Small intestine (tissue), 7 donors: ENCODE results near the gene ZW10. TPM values are rescaled to one million over a fixed set of nuclear protein-coding genes. Genes with fewer than 3 reads are reported as not detected.
"Not testable (repeated sequence)": the region's sequence is repeated elsewhere in the genome, so short reads cannot be mapped to it uniquely, and the experiment has no call there.

ENCODE experiments used
- DNase-seq, 2 donors: peaks; one replicate each; pipeline versions ENCODE4 v3.0.0 to v3.0.0-alpha.2; 2013
- FAIRE-seq: peaks from 2 replicates; lab custom pipeline; 2012; peaks lifted over from hg19 to GRCh38; lab: Jason Lieb, UNC
- H3K27ac ChIP-seq, 3 donors: one replicate each; pipeline ENCODE4 v1.5.1; 2013; ENCODE audit warnings: low read length in 2 of 3, mild to moderate bottlenecking in 2 of 3, control low read depth in 1 of 3, inconsistent platforms in 1 of 3, low read depth in 1 of 3, moderate library complexity in 1 of 3
- H3K27me3 ChIP-seq, 3 donors: one replicate each; pipeline ENCODE4 v1.6.1; 2013; ENCODE audit warnings: low read length in 3 of 3, inconsistent platforms in 1 of 3; ENCODE audit not compliant: control insufficient read depth in 3 of 3, insufficient read depth in 3 of 3
- H3K36me3 ChIP-seq, 3 donors: one replicate each; pipeline ENCODE4 v1.6.1; 2013; ENCODE audit warnings: low read length in 3 of 3, inconsistent platforms in 1 of 3, low read depth in 1 of 3, mild to moderate bottlenecking in 1 of 3, moderate library complexity in 1 of 3; ENCODE audit not compliant: control insufficient read depth in 3 of 3, insufficient read depth in 2 of 3
- H3K4me1 ChIP-seq, 3 donors: one replicate each; pipeline ENCODE4 v1.6.1; 2013; ENCODE audit warnings: low read length in 2 of 3, inconsistent platforms in 1 of 3, low read depth in 1 of 3, mild to moderate bottlenecking in 1 of 3, moderate library complexity in 1 of 3; ENCODE audit not compliant: control insufficient read depth in 3 of 3, insufficient read depth in 2 of 3
- H3K4me3 ChIP-seq, 3 donors: one replicate each; pipeline ENCODE4 v1.5.1; 2013; ENCODE audit warnings: low read length in 3 of 3, control low read depth in 1 of 3, inconsistent platforms in 1 of 3, low read depth in 1 of 3, mild to moderate bottlenecking in 1 of 3, moderate library complexity in 1 of 3
- H3K9me3 ChIP-seq, 2 donors: one replicate each; pipeline ENCODE4 v1.6.1; 2013; ENCODE audit warnings: low read depth in 1 of 2, low read length in 1 of 2; ENCODE audit not compliant: control insufficient read depth in 2 of 2, insufficient read depth in 1 of 2
- WGBS, 3 donors: extraction: QIAGEN DNeasy Blood & Tissue Kit; methylation state at CpG; one replicate each; pipeline ENCODE4 v1.1.7; 2013; 5-methylcytosine and 5-hydroxymethylcytosine counted together
- polyA plus RNA-seq, 4 donors: library from polyadenylated mRNA; stranded (reverse) in 3 of 4; unstranded in 1 of 4; fragments of 200-250 nt in 3 of 4; fragments of 120-200 nt in 1 of 4; gene quantifications; one replicate each; pipeline versions ENCODE4 v1.2.1 to v1.2.3, GENCODE V29; 2013
- donor health status: healthy with polysubstance abuse.
- donor health status: control.
- donor health status: control.
- donor health status: Bipolar disorder and iron deficiency.
- donor health status: healthy.

Gene ZW10
- polyA plus RNA-seq, 4 donors: 6.2 to 15.1 (median 8.8) TPM

DNA sequence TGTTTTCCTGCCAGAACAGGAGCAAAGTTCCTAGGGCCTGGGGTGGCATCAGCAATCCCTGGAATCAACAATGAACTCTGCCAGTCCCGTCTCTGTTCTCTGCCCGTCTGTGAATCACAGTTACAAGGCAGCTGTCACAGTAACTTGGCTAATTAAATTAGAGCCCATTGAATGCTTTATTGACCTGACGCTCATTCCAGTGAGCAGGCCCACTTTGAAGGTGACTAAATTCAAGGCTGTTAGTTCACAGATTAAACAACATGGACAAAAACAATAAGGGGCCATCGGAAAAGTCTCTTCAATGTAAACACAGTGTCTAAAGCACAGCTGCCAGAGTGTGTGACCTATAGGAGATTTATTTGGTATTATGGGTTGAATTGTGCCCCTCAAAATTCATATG lies 49.7 kb downstream of the ZW10 start:
- no peak overlapping the region for H3K27ac ChIP-seq
- WGBS, 3 donors: 55 to 73% (median 72%) methylated on average over 4 of the region's 4 CpGs

DNA sequence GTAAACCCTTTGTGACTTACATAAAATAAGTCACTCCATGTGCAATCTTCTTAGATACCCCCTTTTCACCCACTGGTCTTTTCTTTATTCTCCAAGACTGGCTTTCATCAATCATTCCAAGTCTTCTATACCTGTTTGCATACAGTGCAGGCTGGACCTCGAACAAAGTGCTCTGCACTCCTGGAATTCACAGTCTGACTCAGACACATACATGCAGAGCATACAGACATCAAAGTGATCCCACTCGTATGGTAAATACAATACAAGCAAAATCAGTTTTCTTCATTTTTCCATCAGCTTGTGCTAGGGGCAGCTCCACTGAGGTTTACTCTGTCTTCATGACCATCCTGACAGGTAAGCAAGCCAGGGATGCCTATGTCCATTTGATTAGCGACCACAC lies 50.6 kb downstream of the ZW10 start:
- Histone ChIP-seq H3K9me3 (no peaks in the 10 kb centered on the region), H3K4me1 (peaks cover 0 to 5% (median 0%) of the 10 kb centered on the region in 3 donors), H3K27me3 (no peaks in the 10 kb centered on the region), H3K4me3 (no peak overlapping the region), H3K27ac (no peak overlapping the region), H3K36me3 (no peaks in the 10 kb centered on the region)
- DNase-seq (no peak), FAIRE-seq (no peak)
- WGBS, 3 donors: 75 to 84% (median 82%) methylated on average over 3 of the region's 3 CpGs

More for the DNA sequence above, 49.7 kb downstream of the ZW10 start:
- Histone ChIP-seq H3K9me3 (no peaks in the 10 kb centered on the region), H3K4me3 (no peak overlapping the region), H3K4me1 (peaks cover 0 to 5% (median 0%) of the 10 kb centered on the region in 3 donors), H3K36me3 (no peaks in the 10 kb centered on the region), H3K27me3 (no peaks in the 10 kb centered on the region)
- DNase-seq (no peak), FAIRE-seq (no peak)

DNA sequence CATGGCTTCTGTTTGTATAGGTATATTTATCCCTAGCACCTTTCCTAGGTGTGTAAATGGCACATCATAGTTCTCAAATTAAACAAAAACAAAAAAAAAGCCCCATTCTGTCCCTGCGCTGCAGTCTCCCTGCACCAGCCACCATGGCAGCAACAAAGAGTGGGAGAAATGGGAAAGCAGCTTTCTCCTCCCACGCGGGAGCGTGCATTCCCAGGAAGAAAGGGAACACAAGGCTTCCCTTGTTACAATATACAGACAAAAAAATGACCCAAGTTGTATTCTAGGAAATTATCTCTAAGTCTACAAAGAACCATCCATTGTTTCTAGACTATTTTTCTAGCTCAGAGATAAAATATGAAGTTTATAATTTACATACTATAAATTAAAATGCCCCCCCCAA lies 51.3 kb downstream of the ZW10 start:
- FAIRE-seq (no peak), DNase-seq (no peak)
- Histone ChIP-seq H3K9me3 (no peaks in the 10 kb centered on the region), H3K27ac (no peak overlapping the region), H3K4me3 (no peak overlapping the region), H3K4me1 (peaks cover 0 to 5% (median 0%) of the 10 kb centered on the region in 3 donors), H3K27me3 (no peaks in the 10 kb centered on the region), H3K36me3 (no peaks in the 10 kb centered on the region)
- 89 to 98% (median 96%) methylated on average over 4 of the region's 4 CpGs for WGBS, 3 donors

DNA sequence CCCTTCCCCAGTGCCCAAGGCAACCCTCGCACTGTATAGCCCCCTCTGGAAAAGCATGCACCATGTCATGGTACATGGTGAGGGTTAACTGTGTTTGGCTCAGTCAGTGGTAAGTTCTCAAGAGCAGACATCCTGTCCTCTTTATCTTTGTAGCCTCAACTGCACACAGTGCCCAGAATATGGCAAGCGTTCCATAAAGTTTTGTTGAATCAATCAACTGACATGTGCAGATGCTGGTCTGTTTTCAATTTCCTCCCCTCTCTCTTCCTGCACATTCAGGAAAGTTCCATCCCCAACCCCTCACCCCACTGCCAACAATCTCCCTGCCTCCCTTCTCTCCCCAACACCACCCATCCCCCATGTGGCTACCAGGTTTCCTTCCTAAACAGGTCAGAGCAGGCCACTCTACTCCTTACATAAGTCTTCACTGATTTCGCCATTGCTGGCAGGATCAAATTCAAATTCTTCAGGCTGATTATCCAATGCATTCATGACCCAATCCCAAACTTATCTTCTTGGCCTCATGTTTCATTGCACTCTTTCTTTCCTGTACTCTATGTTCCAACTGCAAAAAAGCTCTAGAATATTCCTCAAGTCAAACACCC lies 51.9 kb downstream of the ZW10 start:
- no peak overlapping the region for H3K27ac ChIP-seq
- DNase-seq: no peak
- no peaks in the 10 kb centered on the region for H3K27me3 ChIP-seq
- H3K36me3 ChIP-seq: no peaks in the 10 kb centered on the region
- no peak for FAIRE-seq
- WGBS, 3 donors: 95 to 98% (median 97%) methylated on average over 3 of the region's 3 CpGs
- no peaks in the 10 kb centered on the region for H3K9me3 ChIP-seq
- H3K4me1 ChIP-seq: peaks cover 0 to 2% (median 0%) of the 10 kb centered on the region in 3 donors
- no peak overlapping the region for H3K4me3 ChIP-seq

DNA sequence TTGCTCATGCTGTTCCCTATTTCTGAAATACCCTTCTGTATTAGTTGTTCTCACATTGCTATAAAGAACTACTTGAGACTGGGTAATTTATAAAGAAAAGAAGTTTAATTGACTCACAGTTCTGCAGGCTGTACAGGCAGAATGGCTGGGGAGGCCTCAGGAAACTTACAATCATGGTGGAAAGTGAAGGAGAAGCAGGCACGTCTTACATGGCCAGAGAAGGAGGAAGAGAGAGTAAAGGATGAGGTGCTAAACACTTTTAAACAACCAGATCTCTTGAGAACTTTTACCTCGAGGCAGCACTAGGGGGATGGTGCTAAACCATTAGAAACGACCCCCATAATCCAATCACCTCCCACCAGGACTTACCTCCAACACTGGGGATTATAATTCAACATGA lies 53.0 kb downstream of the ZW10 start:
- H3K36me3 ChIP-seq, H3K4me3 ChIP-seq, H3K27ac ChIP-seq, DNase-seq, H3K27me3 ChIP-seq, H3K4me1 ChIP-seq, H3K9me3 ChIP-seq, FAIRE-seq: not testable (repeated sequence)
- 46 to 83% (median 64%) methylated on average over 3 of the region's 3 CpGs for whole genome bisulfite sequencing, 3 donors

DNA sequence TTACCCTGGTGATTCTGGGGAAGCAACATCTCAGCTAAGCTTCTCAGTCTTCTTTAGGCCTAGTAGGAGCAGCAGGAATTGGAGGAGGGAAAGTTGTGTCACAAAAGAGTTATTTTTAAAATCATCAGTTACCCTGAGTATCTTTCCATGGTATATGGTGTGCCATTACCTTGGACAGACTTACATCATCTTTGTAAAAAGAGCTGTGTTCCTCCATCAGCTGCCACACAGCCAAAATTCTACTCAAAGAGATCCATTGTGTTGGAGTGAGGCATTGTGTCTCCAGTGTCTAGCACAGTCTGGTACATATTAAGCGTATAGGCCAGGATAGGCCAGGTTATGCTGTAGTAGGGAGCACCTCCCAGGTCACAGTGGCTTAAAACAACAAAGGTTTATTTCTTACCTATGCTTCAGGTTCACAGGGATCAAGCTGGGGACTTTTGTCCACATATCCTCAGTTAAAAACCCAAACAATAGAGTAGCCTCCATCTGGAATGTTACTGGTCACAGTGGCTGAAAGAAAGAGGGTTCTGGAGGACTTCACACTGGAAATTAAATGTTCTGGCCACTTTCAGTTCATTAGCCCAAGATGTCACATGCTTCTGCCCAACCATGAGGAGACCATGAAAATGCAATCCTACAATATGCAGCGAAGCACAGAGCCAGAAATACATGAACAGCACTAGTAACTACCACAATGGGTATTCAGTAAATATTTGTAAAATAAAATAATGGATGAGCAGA lies 57.4 kb downstream of the ZW10 start:
- no peak for DNase-seq
- Histone ChIP-seq H3K27me3 (no peaks in the 10 kb centered on the region), H3K9me3 (peaks cover 0 to 6% of the 10 kb centered on the region in 2 donors), H3K4me3 (no peak overlapping the region), H3K36me3 (peaks cover 0 to 2% (median 0%) of the 10 kb centered on the region in 3 donors), H3K4me1 (no peaks in the 10 kb centered on the region), H3K27ac (no peak overlapping the region)
- FAIRE-seq: no peak
- WGBS, 3 donors: 89 to 95% (median 91%) methylated on average over 2 of the region's 2 CpGs

DNA sequence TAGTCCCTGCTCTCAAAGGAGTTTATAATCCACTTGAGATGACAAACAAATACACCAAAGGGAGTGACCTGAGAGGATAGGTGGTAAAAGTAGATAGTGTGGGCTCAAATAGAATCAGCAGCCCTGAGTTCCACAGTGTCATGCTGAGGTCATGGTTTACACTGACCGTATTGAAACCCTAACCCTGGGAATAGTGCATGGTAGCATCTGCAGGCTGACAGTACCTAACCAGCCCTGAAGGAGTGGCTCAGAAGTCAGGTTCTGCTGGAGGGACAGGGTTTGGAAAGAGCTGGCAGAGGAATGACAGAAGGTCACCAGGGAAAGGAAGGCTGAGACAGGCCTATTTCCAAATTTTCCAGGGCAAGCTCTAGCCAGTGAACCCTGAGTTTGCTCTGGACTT lies 58.2 kb downstream of the ZW10 start:
- FAIRE-seq (no peak), DNase-seq (no peak)
- Histone ChIP-seq H3K4me1 (no peaks in the 10 kb centered on the region), H3K27ac (no peak overlapping the region), H3K36me3 (peaks cover 0 to 2% (median 0%) of the 10 kb centered on the region in 3 donors), H3K27me3 (no peaks in the 10 kb centered on the region), H3K4me3 (no peak overlapping the region), H3K9me3 (peaks cover 0 to 6% of the 10 kb centered on the region in 2 donors)
- 88 to 100% (median 91%) methylated on average over 1 of the region's 1 CpG for WGBS, 3 donors

DNA sequence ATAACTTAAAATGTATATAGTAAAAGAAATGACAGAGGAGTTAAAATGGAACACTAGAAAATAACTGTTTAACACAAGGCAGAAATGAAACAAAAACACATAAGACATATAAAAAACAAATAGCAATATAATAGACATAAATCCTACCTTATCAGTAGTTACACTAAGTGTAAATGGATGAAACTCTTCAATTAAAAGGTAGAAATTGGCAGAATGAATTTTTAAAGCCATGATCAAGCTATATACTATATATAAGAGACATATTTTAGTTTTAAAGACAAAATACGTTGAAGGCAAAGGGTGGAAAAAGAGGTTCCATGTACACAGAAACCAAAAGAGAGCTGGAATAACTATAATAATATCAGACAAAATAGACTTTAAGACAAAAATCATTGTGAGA lies 62.5 kb downstream of the ZW10 start:
- Histone ChIP-seq H3K27ac (no peak overlapping the region), H3K4me1 (no peaks in the 10 kb centered on the region), H3K36me3 (peaks cover 0 to 2% (median 0%) of the 10 kb centered on the region in 3 donors), H3K4me3 (no peak overlapping the region), H3K27me3 (no peaks in the 10 kb centered on the region), H3K9me3 (peaks cover 1 to 6% of the 10 kb centered on the region in 2 donors)
- FAIRE-seq (peak; percentile 51), DNase-seq (no peak)
- WGBS, 3 donors: 93 to 97% (median 94%) methylated on average over 1 of the region's 1 CpG
